ENCODE data around the gene FANCI. TPM values are rescaled to one million over a fixed set of nuclear protein-coding genes. Genes with fewer than 3 reads are reported as not detected.

FANCI gene
- total RNA-seq, 1 experiment from 2014 or later: 49.5 TPM

- H3K9ac ChIP-seq (ENCODE audit: low read length): no peak overlapping the region
- no TSS peak for BruUV-seq (replicated peaks)
- no peaks in the 10 kb centered on the region for H4K20me1 ChIP-seq (ENCODE audit: low read length)
- H3K27me3 ChIP-seq (ENCODE audit: low read length): no peaks in the 10 kb centered on the region
- no peak overlapping the region for H3K4me2 ChIP-seq (ENCODE audit: low read length)
- no peak overlapping the region for H3K4me3 ChIP-seq (ENCODE audit: low read length)
- DNase-seq (no peak), ATAC-seq (no peak)
- H3K9me3 ChIP-seq (ENCODE audit: low read length): no peaks in the 10 kb centered on the region
- no peaks in the 10 kb centered on the region for H3K36me3 ChIP-seq (ENCODE audit: low read depth, low read length)
- H3K79me2 ChIP-seq (ENCODE audit: low read length): no peaks in the 10 kb centered on the region
- H3K4me1 ChIP-seq (ENCODE audit: insufficient read depth, low read length): no peaks in the 10 kb centered on the region
- intact Hi-C loops (cut with micrococcal nuclease): no loop called here
- no peaks in the 10 kb centered on the region for H3K9me2 ChIP-seq (replicated peaks; ENCODE audit: low read length)
- H3F3A ChIP-seq (ENCODE audit: low read length, unreplicated experiment): no peaks in the 10 kb centered on the region
- POLR2A ChIA-PET (ENCODE audit: unreplicated experiment): no interaction called here
- TF ChIP-seq CTCF (conservative IDR thresholded peaks at IDR 0.05; ENCODE audit: low read depth, low read length) (no peak), EZH2 (IDR thresholded peaks at IDR 0.05; ENCODE audit: low read length, unreplicated experiment) (no peak), EZH2phosphoT487 (IDR thresholded peaks at IDR 0.05; ENCODE audit: borderline replicate concordance, low read length) (no peak)
- no peak overlapping the region for H3K27ac ChIP-seq (ENCODE audit: low read length)
- CTCF ChIA-PET: no interaction called here
- no peak overlapping the region for H2AFZ ChIP-seq (ENCODE audit: low read length)
These were observed 35.5 kb upstream of the FANCI start for GRCh38 chr15:89208256-89208655.

- no peaks in the 10 kb centered on the region for H3K79me2 ChIP-seq (ENCODE audit: low read length)
- BruUV-seq (replicated peaks): no TSS peak
- H3K4me3 ChIP-seq (ENCODE audit: low read length): no peak overlapping the region
- ChIA-PET CTCF (interaction anchor here (0.7 kb wide), 1 partner anchor 17 kb away, joined by 3 read pairs; no protein-coding TSS in a partner anchor), POLR2A (ENCODE audit: unreplicated experiment) (no interaction called here)
- H3F3A ChIP-seq (ENCODE audit: low read length, unreplicated experiment): no peaks in the 10 kb centered on the region
- H3K9ac ChIP-seq (ENCODE audit: low read length): no peak overlapping the region
- no peak overlapping the region for H3K4me2 ChIP-seq (ENCODE audit: low read length)
- intact Hi-C loops (cut with micrococcal nuclease): no loop called here
- H3K4me1 ChIP-seq (ENCODE audit: insufficient read depth, low read length): no peaks in the 10 kb centered on the region
- H3K9me2 ChIP-seq (replicated peaks; ENCODE audit: low read length): no peaks in the 10 kb centered on the region
- DNase-seq (no peak), ATAC-seq (no peak)
- H3K27ac ChIP-seq (ENCODE audit: low read length): no peak overlapping the region
- no peaks in the 10 kb centered on the region for H3K36me3 ChIP-seq (ENCODE audit: low read depth, low read length)
- H2AFZ ChIP-seq (ENCODE audit: low read length): no peak overlapping the region
- TF ChIP-seq EZH2 (IDR thresholded peaks at IDR 0.05; ENCODE audit: low read length, unreplicated experiment) (no peak), EZH2phosphoT487 (IDR thresholded peaks at IDR 0.05; ENCODE audit: borderline replicate concordance, low read length) (no peak), CTCF (conservative IDR thresholded peaks at IDR 0.05; ENCODE audit: low read depth, low read length) (no peak)
- no peaks in the 10 kb centered on the region for H4K20me1 ChIP-seq (ENCODE audit: low read length)
- no peaks in the 10 kb centered on the region for H3K9me3 ChIP-seq (ENCODE audit: low read length)
- H3K27me3 ChIP-seq (ENCODE audit: low read length): no peaks in the 10 kb centered on the region
These were observed 34.7 kb upstream of the FANCI start for GRCh38 chr15:89209057-89209456.

GRCh38 chr15:89211678-89212170 lies 32.1 kb upstream of the FANCI start:
- H3K4me3 ChIP-seq (ENCODE audit: low read length): no peak overlapping the region
- no peak overlapping the region for H2AFZ ChIP-seq (ENCODE audit: low read length)
- H3K79me2 ChIP-seq (ENCODE audit: low read length): no peaks in the 10 kb centered on the region
- no peak overlapping the region for H3K27ac ChIP-seq (ENCODE audit: low read length)
- ATAC-seq (no peak), DNase-seq (no peak)
- H3K4me2 ChIP-seq (ENCODE audit: low read length): no peak overlapping the region
- H4K20me1 ChIP-seq (ENCODE audit: low read length): no peaks in the 10 kb centered on the region
- BruUV-seq (replicated peaks): no TSS peak
- H3K9me3 ChIP-seq (ENCODE audit: low read length): no peaks in the 10 kb centered on the region
- no peaks in the 10 kb centered on the region for H3K36me3 ChIP-seq (ENCODE audit: low read depth, low read length)
- no peaks in the 10 kb centered on the region for H3K9me2 ChIP-seq (replicated peaks; ENCODE audit: low read length)
- intact Hi-C loops (cut with micrococcal nuclease): no loop called here
- TF ChIP-seq EZH2phosphoT487 (IDR thresholded peaks at IDR 0.05; ENCODE audit: borderline replicate concordance, low read length) (no peak), CTCF (conservative IDR thresholded peaks at IDR 0.05; ENCODE audit: low read depth, low read length) (no peak), EZH2 (IDR thresholded peaks at IDR 0.05; ENCODE audit: low read length, unreplicated experiment) (no peak)
- no peaks in the 10 kb centered on the region for H3K4me1 ChIP-seq (ENCODE audit: insufficient read depth, low read length)
- no peaks in the 10 kb centered on the region for H3K27me3 ChIP-seq (ENCODE audit: low read length)
- H3K9ac ChIP-seq (ENCODE audit: low read length): no peak overlapping the region
- ChIA-PET POLR2A (ENCODE audit: unreplicated experiment) (no interaction called here), CTCF (no interaction called here)
- no peaks in the 10 kb centered on the region for H3F3A ChIP-seq (ENCODE audit: low read length, unreplicated experiment)

All from PC-3 (cell line).